ENCODE measurements around the gene RBM20. TPM values are rescaled to one million over a fixed set of nuclear protein-coding genes. Genes with fewer than 3 reads are reported as not detected.
"Not testable (repeated sequence)": the region's sequence is repeated elsewhere in the genome, so short reads cannot be mapped to it uniquely, and the experiment has no call there.

The RBM20 gene
- total RNA-seq, 4 donors from 2014 or later, result 0.88 to 3.8 (median 1.9) TPM

GRCh38 chr10:110617425-110618229 lies 26.5 kb upstream of the RBM20 start:
- intact Hi-C loops (cut with DNase I; ENCODE audit: low total_unique reads), result no loop called here

GRCh38 chr10:110618230-110618610 lies 25.9 kb upstream of the RBM20 start:
- H3K9me3 ChIP-seq, result peaks cover 0 to 4% of the 10 kb centered on the region in 2 donors
- no peaks in the 10 kb centered on the region for H3K27me3 ChIP-seq
- H3K4me3 ChIP-seq, result no peak overlapping the region
- H3K4me1 ChIP-seq, result no peaks in the 10 kb centered on the region
- DNase-seq, result no peak
- H3K36me3 ChIP-seq, result no peaks in the 10 kb centered on the region
- intact Hi-C loops (cut with DNase I; ENCODE audit: low total_unique reads), result no loop called here
- H3K27ac ChIP-seq, result no peak overlapping the region
- TF ChIP-seq POLR2A (IDR thresholded peaks at IDR 0.05) (no peak), CTCF (IDR thresholded peaks at IDR 0.05) (no peak)

More at GRCh38 chr10:110617425-110618229, 26.5 kb upstream of the RBM20 start:
- Histone ChIP-seq H3K9me3 (peaks cover 0 to 4% of the 10 kb centered on the region in 2 donors), H3K27me3 (no peaks in the 10 kb centered on the region), H3K27ac (no peak overlapping the region), H3K36me3 (no peaks in the 10 kb centered on the region), H3K4me3 (no peak overlapping the region), H3K4me1 (no peaks in the 10 kb centered on the region)
- DNase-seq, result no peak
- no peak for TF ChIP-seq POLR2A (IDR thresholded peaks at IDR 0.05)

DNA sequence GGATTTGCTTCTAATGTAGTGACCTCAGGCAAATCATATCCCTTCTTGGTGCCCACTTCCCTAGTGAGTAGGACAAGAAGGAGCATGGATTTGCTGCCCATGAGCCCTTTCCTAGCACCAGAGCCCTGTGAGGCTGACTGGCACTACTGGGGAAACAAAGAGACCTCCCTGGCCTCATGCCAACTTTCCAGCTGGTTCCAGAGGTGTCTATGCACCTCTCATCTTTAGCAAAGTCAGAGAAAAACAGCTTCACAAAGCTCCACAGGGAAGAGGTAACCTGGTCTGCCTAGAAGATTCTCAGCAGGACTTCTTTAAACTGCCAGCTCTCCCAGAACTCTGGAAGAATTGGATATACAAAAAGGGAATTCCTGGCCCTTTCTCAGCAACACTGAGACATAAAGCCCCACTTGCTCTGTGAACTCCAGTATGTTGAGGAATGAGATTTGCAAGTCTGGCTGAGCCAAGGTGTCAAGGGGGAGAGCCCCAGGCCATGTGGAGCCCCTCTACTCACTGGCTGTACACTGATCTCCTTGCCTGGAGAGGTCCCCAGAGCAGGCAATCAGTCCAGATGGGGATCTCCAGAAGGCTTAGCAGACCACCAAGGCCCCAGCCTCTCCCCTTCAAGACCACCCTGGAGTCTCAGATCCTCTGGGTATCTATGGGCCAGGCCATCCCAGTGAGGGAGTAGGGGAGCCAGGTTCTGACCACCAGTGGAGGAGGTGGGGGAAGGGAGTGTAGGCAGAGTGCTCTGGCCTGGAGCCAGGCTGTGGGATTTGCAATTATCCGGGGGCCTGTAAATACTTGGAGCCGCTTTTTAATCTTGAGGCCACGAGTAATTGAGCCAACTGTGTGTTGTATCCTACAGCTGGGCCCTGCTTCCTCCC lies 24.4 kb upstream of the RBM20 start:
- H3K36me3 ChIP-seq, result no peaks in the 10 kb centered on the region
- H3K4me1 ChIP-seq, result no peaks in the 10 kb centered on the region
- no peak for DNase-seq
- no peaks in the 10 kb centered on the region for H3K27me3 ChIP-seq
- no peak overlapping the region for H3K27ac ChIP-seq
- H3K9me3 ChIP-seq, result peaks cover 0 to 4% of the 10 kb centered on the region in 2 donors
- no peak overlapping the region for H3K4me3 ChIP-seq
- intact Hi-C loops (cut with DNase I; ENCODE audit: low total_unique reads), result no loop called here
- TF ChIP-seq POLR2A (IDR thresholded peaks at IDR 0.05), result no peak
- TF ChIP-seq CTCF (IDR thresholded peaks at IDR 0.05), result no peak

DNA sequence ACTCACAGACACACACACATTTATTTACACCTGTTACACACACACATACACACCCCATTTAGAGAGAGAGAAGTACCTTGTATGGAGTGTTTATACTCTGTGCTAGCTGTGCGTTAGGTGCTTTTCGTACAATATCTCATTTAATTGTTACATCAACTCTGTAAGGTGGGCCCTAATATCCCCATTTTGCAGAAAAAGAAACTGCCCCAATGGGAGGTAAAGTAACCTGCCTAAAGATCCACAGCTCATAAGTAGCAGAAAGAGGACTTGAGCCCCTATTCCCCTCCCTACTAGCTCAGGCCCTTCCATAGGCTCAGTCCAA lies 23.8 kb upstream of the RBM20 start:
- TF ChIP-seq CTCF (IDR thresholded peaks at IDR 0.05) (no peak), POLR2A (IDR thresholded peaks at IDR 0.05) (no peak)
- intact Hi-C loops (cut with DNase I; ENCODE audit: low total_unique reads), result no loop called here
- no peaks in the 10 kb centered on the region for H3K4me1 ChIP-seq

DNA sequence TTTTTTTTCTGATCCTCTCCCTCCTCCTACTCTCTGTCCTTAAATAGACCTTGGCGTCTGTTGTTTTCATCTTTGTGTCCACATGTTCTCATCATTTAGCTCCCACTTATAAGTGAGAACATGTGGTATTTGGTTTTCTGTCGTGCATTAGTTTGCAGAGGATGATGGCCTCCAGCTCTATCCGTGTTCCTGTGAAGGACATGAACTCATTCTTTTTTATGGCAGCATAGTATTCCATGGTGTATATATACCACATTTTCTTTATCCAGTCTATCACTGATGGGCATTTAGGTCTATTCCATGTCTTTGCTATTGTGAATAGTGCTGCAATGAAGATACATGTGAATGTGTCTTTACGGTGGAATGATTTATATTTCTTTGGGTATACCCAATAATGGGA lies 20.8 kb upstream of the RBM20 start:
- H3K27me3 ChIP-seq; intact Hi-C loops (cut with DNase I; ENCODE audit: low total_unique reads); DNase-seq; H3K4me1 ChIP-seq; H3K27ac ChIP-seq; H3K4me3 ChIP-seq; H3K9me3 ChIP-seq; H3K36me3 ChIP-seq: not testable (repeated sequence)

More for the DNA sequence above, 23.8 kb upstream of the RBM20 start:
- H3K4me3 ChIP-seq, result no peak overlapping the region
- H3K27me3 ChIP-seq, result no peaks in the 10 kb centered on the region
- peaks cover 0 to 4% of the 10 kb centered on the region in 2 donors for H3K9me3 ChIP-seq
- H3K36me3 ChIP-seq, result no peaks in the 10 kb centered on the region
- H3K27ac ChIP-seq, result no peak overlapping the region
- DNase-seq, result no peak

DNA sequence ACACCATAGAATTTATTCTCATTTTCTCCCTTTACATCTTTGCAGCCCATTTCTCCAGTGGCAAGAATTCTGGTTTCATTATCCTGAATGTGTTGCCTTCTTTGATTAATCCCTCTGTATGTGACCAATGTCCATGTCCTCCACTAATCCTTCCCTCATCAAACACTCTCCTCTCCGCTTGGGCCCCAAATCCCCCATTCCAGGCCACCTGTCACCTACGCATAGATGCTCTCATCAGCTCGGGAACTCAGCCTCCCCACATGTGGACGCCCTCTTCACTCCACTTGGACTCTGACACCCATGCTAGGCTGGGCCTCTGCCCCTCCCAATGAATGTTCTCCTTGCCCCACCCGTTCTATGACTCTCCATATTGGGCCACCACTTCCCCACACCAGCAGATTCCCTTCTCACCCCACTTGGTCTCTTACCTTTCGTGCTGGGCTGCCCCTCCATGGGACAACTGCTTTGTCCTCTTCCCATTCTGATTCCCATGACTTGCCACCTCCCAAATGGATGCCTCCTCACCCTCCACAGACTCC lies 18.7 kb upstream of the RBM20 start:
- peaks cover 0 to 4% of the 10 kb centered on the region in 2 donors for H3K9me3 ChIP-seq
- no peak for DNase-seq
- no peaks in the 10 kb centered on the region for H3K4me1 ChIP-seq
- H3K4me3 ChIP-seq, result no peak overlapping the region
- H3K27ac ChIP-seq, result no peak overlapping the region
- H3K36me3 ChIP-seq, result no peaks in the 10 kb centered on the region
- no peak for TF ChIP-seq POLR2A (IDR thresholded peaks at IDR 0.05)
- TF ChIP-seq CTCF (IDR thresholded peaks at IDR 0.05), result no peak
- no peaks in the 10 kb centered on the region for H3K27me3 ChIP-seq
- intact Hi-C loops (cut with DNase I; ENCODE audit: low total_unique reads), result no loop called here

Measured in uterus (tissue), 4 donors.